ENCODE results near the gene PMVK.

PMVK gene

GRCh38 chr1:154948079-154948478 lies 11.6 kb upstream of the PMVK start:
- TF ChIP-seq CREB1 (IDR thresholded peaks at IDR 0.05; ENCODE audit: low read depth) (no peak), ZBTB7A (IDR thresholded peaks at IDR 0.05; ENCODE audit: low read depth) (no peak), YY1 (IDR thresholded peaks at IDR 0.05; ENCODE audit: low read depth) (no peak), EP300 (IDR thresholded peaks at IDR 0.05; ENCODE audit: borderline replicate concordance) (no peak), MAX (IDR thresholded peaks at IDR 0.05) (no peak), NFIC (IDR thresholded peaks at IDR 0.05) (no peak), REST (IDR thresholded peaks at IDR 0.05; ENCODE audit: low read depth) (no peak), RAD21 (IDR thresholded peaks at IDR 0.05; ENCODE audit: low read depth) (no peak)

GRCh38 chr1:154945962-154946850 lies 9.7 kb upstream of the PMVK start:
- TF ChIP-seq MAX (IDR thresholded peaks at IDR 0.05) (no peak), USF1 (IDR thresholded peaks at IDR 0.05) (no peak), TAF1 (IDR thresholded peaks at IDR 0.05; ENCODE audit: low read depth) (no peak)

- TF ChIP-seq EP300 (IDR thresholded peaks at IDR 0.05; ENCODE audit: borderline replicate concordance) (no peak), FOXM1 (IDR thresholded peaks at IDR 0.05; ENCODE audit: borderline replicate concordance, low read depth) (no peak), YY1 (IDR thresholded peaks at IDR 0.05; ENCODE audit: low read depth) (no peak), EGR1 (IDR thresholded peaks at IDR 0.05) (no peak), ZBTB7A (IDR thresholded peaks at IDR 0.05; ENCODE audit: low read depth) (no peak), NFIC (IDR thresholded peaks at IDR 0.05) (no peak), MAX (IDR thresholded peaks at IDR 0.05) (no peak), CEBPB (IDR thresholded peaks at IDR 0.05) (no peak), USF1 (IDR thresholded peaks at IDR 0.05) (no peak), CREB1 (IDR thresholded peaks at IDR 0.05; ENCODE audit: low read depth) (no peak), TCF12 (IDR thresholded peaks at IDR 0.05; ENCODE audit: low read depth) (no peak), TAF1 (IDR thresholded peaks at IDR 0.05; ENCODE audit: low read depth) (no peak), RAD21 (IDR thresholded peaks at IDR 0.05; ENCODE audit: low read depth) (no peak), REST (IDR thresholded peaks at IDR 0.05; ENCODE audit: low read depth) (no peak), TEAD4 (IDR thresholded peaks at IDR 0.05) (no peak)
Observed at GRCh38 chr1:154945160-154945961, 8.8 kb upstream of the PMVK start.

- TF ChIP-seq EP300 (IDR thresholded peaks at IDR 0.05; ENCODE audit: borderline replicate concordance) (no peak), TAF1 (IDR thresholded peaks at IDR 0.05; ENCODE audit: low read depth) (no peak), USF1 (IDR thresholded peaks at IDR 0.05) (no peak), EGR1 (IDR thresholded peaks at IDR 0.05) (no peak), RAD21 (IDR thresholded peaks at IDR 0.05; ENCODE audit: low read depth) (no peak), FOXM1 (IDR thresholded peaks at IDR 0.05; ENCODE audit: borderline replicate concordance, low read depth) (no peak), CREB1 (IDR thresholded peaks at IDR 0.05; ENCODE audit: low read depth) (no peak), ZBTB7A (IDR thresholded peaks at IDR 0.05; ENCODE audit: low read depth) (no peak)
Observed at GRCh38 chr1:154944401-154945159, 8.1 kb upstream of the PMVK start.

Measured in Ishikawa (cell line).